Left lung (tissue), 10 donors: ENCODE measurements around the gene ELFN1. TPM values are rescaled to one million over a fixed set of nuclear protein-coding genes. Genes with fewer than 3 reads are reported as not detected.

Experiments used
- ATAC-seq: fragments of 200-7000 bp; cut with Tn5 transposase; one replicate; pipeline ENCODE4 v1.9.1; 2020; ENCODE audit warnings: moderate library complexity
- DNase-seq, 4 donors: peaks; one replicate each; pipeline ENCODE4 v3.0.0-alpha.2; 2013 to 2020
- H3K27ac ChIP-seq, 2 donors: fragments of 200-600 bp; sonication (generic) in 1 of 2; one replicate each; pipeline versions ENCODE4 v1.5.0 to v1.8.0; 2020 to 2021
- H3K27me3 ChIP-seq, 2 donors: fragments of 200-600 bp; sonication (generic) in 1 of 2; one replicate each; pipeline versions ENCODE4 v1.5.0 to v1.8.0; 2020 to 2021
- H3K36me3 ChIP-seq, 2 donors: fragments of 200-600 bp; sonication (generic) in 1 of 2; one replicate each; pipeline versions ENCODE4 v1.5.0 to v1.8.0; 2020 to 2021
- H3K4me1 ChIP-seq, 2 donors: fragments of 200-600 bp; one replicate each; pipeline ENCODE4 v1.8.0; 2021
- H3K4me3 ChIP-seq, 2 donors: fragments of 200-600 bp; sonication (generic) in 1 of 2; one replicate each; pipeline versions ENCODE4 v1.5.0 to v1.8.0; 2020 to 2021; ENCODE audit warnings: mild to moderate bottlenecking in 1 of 2
- H3K9me3 ChIP-seq, 2 donors: fragments of 200-600 bp; sonication (generic) in 1 of 2; one replicate each; pipeline versions ENCODE4 v1.5.0 to v1.8.0; 2020 to 2021
- CTCF ChIP-seq, 2 donors: fragments of 200-600 bp; sonication (generic) in 1 of 2; IDR thresholded peaks; one replicate each; pipeline versions ENCODE4 v1.5.0 to v1.8.0; 2021; ENCODE audit warnings: antibody characterized with exemption in 2 of 2
- intact Hi-C, 2 donors: fragments of 100-400 bp; cut with DNase I; formaldehyde crosslinking; loops; one replicate each; pipeline versions ENCODE4 v1.11.2 to v1.14.2; 2022
- polyA plus RNA-seq, 6 donors: library from polyadenylated mRNA; unstranded; fragments of 120-200 nt; gene quantifications; one replicate each; pipeline ENCODE4 v1.2.1, GENCODE V29; 2013; ENCODE audit not compliant: insufficient read length in 6 of 6
- total RNA-seq, 2 donors: library from RNA; stranded (reverse); fragmentation: NEBNext Ultra II Directional; extraction: Animal tissue kit (Norgen Biotek cat#: 25700); gene quantifications; one replicate each; pipeline ENCODE4 v1.2.1, GENCODE V29; 2021
- donor health status: DM: no; HTN: yes; CAD: no.
- donor health status: DM: no; HTN: no; CAD: no.

The ELFN1 gene
- total and polyA plus RNA-seq, 8 donors: 1.5 to 4.0 (median 2.7) TPM

DNA sequence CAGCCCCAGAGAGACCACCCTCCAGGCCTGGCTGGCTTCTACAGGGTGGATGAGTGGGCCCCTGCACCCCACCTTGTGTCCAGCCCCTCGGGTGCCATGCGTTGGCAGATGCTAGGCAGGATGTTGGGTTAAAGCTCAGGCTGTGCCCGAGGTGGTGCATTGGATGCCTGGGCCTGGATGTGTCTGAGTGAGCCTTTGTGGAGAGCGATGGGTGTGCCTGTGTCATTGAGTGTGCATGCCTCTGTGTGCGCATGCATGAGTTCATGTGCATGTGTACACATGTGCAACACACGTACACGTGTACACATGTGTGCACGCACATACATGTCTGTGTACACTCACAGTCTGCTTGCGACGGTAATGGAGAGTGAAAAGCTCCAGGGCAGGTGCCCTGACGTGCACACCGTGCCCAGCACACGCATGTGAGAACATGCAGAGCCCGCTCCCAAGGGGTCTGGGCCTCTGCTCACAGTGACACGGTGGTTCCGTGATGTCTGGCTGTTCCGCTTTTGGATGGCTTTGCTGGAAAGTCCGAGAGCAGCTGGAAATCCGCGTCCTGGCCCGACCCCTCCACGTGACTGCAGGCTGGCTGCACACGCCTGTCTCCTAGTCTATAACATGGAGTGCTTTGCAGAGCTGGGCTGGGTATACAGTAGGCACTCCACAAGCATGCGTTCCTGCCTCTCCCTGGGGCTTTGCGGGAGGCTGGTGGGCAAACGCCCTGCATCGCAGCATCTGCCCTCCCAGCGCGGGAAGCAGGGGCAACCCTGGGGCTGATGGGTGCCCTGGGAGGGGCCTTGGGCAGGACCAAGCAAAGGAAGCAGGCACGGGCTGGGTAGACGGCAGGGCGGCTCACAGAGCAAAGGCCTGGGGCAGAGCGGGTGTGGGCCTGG is 36.9 kb downstream of the ELFN1 start:
- Histone ChIP-seq H3K27me3 (peaks cover 0 to 35% of the 10 kb centered on the region in 2 donors), H3K9me3 (peaks cover 0 to 25% of the 10 kb centered on the region in 2 donors), H3K4me1 (no peaks in the 10 kb centered on the region), H3K27ac (no peak overlapping the region), H3K4me3 (no peak overlapping the region), H3K36me3 (no peaks in the 10 kb centered on the region)
- intact Hi-C loops: no loop called here
- ATAC-seq (no peak), DNase-seq (peak in 2 of 4 donors; percentile 11 to 60)
- no peak for TF ChIP-seq CTCF (IDR thresholded peaks at IDR 0.05)

DNA sequence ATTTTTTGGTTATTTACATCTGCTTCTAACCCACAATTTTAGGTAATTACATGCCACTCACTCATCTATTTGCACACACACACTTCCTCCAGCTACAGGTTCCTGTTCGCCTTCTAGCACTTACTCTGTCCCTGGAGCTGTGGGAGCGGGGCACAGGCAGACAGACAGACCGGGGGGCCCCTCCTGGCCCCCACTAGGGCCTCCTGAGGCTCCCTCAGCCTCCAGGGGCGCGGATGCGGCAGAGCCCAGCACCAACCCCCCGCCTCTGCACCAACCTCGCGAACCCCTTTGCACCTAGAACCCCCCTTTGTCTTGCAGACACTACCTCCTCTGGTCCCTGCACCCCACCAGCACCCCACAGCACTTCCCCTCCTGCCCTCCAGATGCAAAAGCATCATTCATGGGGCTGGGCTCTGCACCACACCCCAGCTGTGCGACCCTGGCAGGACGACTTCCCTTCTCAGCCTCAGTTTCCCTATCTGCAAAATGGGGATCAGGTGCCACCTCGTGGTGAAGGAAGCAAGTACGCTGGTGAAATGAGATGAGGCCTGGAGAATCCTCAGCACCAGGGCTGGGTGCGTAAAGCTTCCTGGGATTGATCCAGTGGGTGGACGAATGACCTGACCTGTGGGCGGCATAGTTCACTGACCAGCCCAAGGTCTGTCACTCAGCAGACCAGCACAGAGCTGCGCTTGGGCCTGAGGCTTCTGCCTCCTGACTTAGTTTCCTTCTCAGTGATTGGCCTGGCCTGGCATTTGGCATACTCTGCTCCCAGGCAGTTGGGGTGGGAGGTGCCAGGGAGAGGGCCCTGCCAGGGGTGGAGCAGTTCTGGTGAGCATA is 37.9 kb downstream of the ELFN1 start:
- peaks cover 0 to 31% of the 10 kb centered on the region in 2 donors for H3K27me3 ChIP-seq
- H3K27ac ChIP-seq: no peak overlapping the region
- no peak overlapping the region for H3K4me3 ChIP-seq
- no peak for TF ChIP-seq CTCF (IDR thresholded peaks at IDR 0.05)
- H3K4me1 ChIP-seq: no peaks in the 10 kb centered on the region
- peaks cover 0 to 15% of the 10 kb centered on the region in 2 donors for H3K9me3 ChIP-seq
- intact Hi-C loops: no loop called here
- H3K36me3 ChIP-seq: no peaks in the 10 kb centered on the region
- ATAC-seq: no peak
- peak in 2 of 4 donors; percentile 17 to 36 for DNase-seq

GRCh38 chr7:1708596-1709251 is 38.6 kb downstream of the ELFN1 start:
- Histone ChIP-seq H3K4me3 (no peak overlapping the region), H3K9me3 (peaks cover 0 to 14% of the 10 kb centered on the region in 2 donors), H3K27me3 (peaks cover 0 to 31% of the 10 kb centered on the region in 2 donors), H3K4me1 (no peaks in the 10 kb centered on the region), H3K27ac (no peak overlapping the region), H3K36me3 (no peaks in the 10 kb centered on the region)
- no peak for ATAC-seq
- TF ChIP-seq CTCF (IDR thresholded peaks at IDR 0.05): no peak
- peak in 2 of 4 donors; percentile 27 to 34 for DNase-seq
- intact Hi-C loops: no loop called here

DNA sequence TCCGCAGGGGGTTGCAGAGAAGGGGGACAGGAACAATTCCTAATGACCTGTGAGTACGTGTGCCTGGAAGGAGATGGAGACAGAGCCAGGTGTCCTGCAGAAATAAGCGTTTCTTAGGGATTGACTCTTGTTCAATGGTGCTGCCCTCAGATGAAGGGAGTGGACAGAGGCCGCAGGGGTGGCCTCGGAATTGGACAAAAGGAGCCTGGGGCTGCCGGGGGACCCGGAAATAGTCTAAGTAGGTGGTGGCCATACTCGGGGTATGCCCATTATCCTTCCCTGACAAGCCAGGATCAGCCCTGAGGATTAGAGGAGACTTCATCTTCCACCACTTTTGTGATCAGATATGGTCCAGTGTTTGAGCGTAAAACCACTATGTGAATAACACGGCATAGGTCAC is 39.2 kb downstream of the ELFN1 start:
- peak in 2 of 4 donors; percentile 13 to 28 for DNase-seq
- Histone ChIP-seq H3K27ac (no peak overlapping the region), H3K4me1 (no peaks in the 10 kb centered on the region), H3K9me3 (peaks cover 0 to 14% of the 10 kb centered on the region in 2 donors), H3K27me3 (peaks cover 0 to 31% of the 10 kb centered on the region in 2 donors), H3K36me3 (no peaks in the 10 kb centered on the region), H3K4me3 (no peak overlapping the region)
- ATAC-seq: no peak
- intact Hi-C loops: no loop called here
- no peak for TF ChIP-seq CTCF (IDR thresholded peaks at IDR 0.05)
